ACC112 (cell line): ENCODE results near the gene PARP12.

Source experiments
- H2AFZ ChIP-seq: fragments of 200-600 bp; sonication (generic); one replicate; pipeline ENCODE4 v1.6.0; 2017; ENCODE audit warnings: antibody characterized with exemption, low read length; ENCODE audit not compliant: unreplicated experiment
- H3K27ac ChIP-seq: fragments of 200-600 bp; sonication (generic); 2 replicates; pipeline ENCODE4 v1.5.1; 2014; ENCODE audit warnings: low read depth, mild to moderate bottlenecking, antibody characterized with exemption, low read length, moderate library complexity
- H3K27me3 ChIP-seq: fragments of 200-600 bp; sonication (generic); 2 replicates; pipeline ENCODE4 v1.6.1; 2014; ENCODE audit warnings: mild to moderate bottlenecking, antibody characterized with exemption, low read length, moderate library complexity, mixed read lengths; ENCODE audit not compliant: insufficient read depth
- H3K36me3 ChIP-seq: fragments of 200-600 bp; sonication (generic); 2 replicates; pipeline ENCODE4 v1.6.1; 2016; ENCODE audit warnings: mild to moderate bottlenecking, antibody characterized with exemption, low read length, moderate library complexity, mixed read lengths; ENCODE audit not compliant: insufficient read depth
- H3K4me1 ChIP-seq: fragments of 200-600 bp; sonication (generic); one replicate; pipeline ENCODE4 v1.6.1; 2016; ENCODE audit warnings: low read length, mixed read lengths; ENCODE audit not compliant: insufficient read depth, unreplicated experiment, control insufficient read depth
- H3K4me3 ChIP-seq: fragments of 200-600 bp; sonication (generic); 2 replicates; pipeline ENCODE4 v1.5.1; 2014; ENCODE audit warnings: mild to moderate bottlenecking, low read depth, low read length
- H3K79me2 ChIP-seq: fragments of 200-600 bp; sonication (generic); one replicate; pipeline ENCODE4 v1.6.0; 2016; ENCODE audit warnings: low read length; ENCODE audit not compliant: control insufficient read depth, unreplicated experiment, insufficient read depth

PARP12 gene

GRCh38 chr7:139981511-139981895 lies 81.2 kb downstream of the PARP12 start:
- Histone ChIP-seq H3K27ac (no peak overlapping the region), H3K79me2 (no peaks in the 10 kb centered on the region), H2AFZ (no peak overlapping the region)

GRCh38 chr7:139976838-139977656 lies 85.7 kb downstream of the PARP12 start:
- no peaks in the 10 kb centered on the region for H3K79me2 ChIP-seq
- no peaks in the 10 kb centered on the region for H3K27me3 ChIP-seq
- H2AFZ ChIP-seq: no peak overlapping the region
- H3K27ac ChIP-seq: no peak overlapping the region
- H3K36me3 ChIP-seq: no peaks in the 10 kb centered on the region
- no peaks in the 10 kb centered on the region for H3K4me1 ChIP-seq
- H3K4me3 ChIP-seq: no peak overlapping the region

More at GRCh38 chr7:139981511-139981895, 81.2 kb downstream of the PARP12 start:
- Histone ChIP-seq H3K27me3 (no peaks in the 10 kb centered on the region), H3K4me1 (no peaks in the 10 kb centered on the region), H3K36me3 (no peaks in the 10 kb centered on the region), H3K4me3 (no peak overlapping the region)

GRCh38 chr7:139976055-139976837 lies 86.5 kb downstream of the PARP12 start:
- Histone ChIP-seq H3K79me2 (no peaks in the 10 kb centered on the region), H3K4me1 (no peaks in the 10 kb centered on the region), H3K27me3 (no peaks in the 10 kb centered on the region), H3K4me3 (no peak overlapping the region), H2AFZ (no peak overlapping the region), H3K27ac (no peak overlapping the region), H3K36me3 (no peaks in the 10 kb centered on the region)

- no peaks in the 10 kb centered on the region for H3K4me1 ChIP-seq
- no peaks in the 10 kb centered on the region for H3K27me3 ChIP-seq
- H3K79me2 ChIP-seq: no peaks in the 10 kb centered on the region
- no peak overlapping the region for H3K4me3 ChIP-seq
- H3K36me3 ChIP-seq: no peaks in the 10 kb centered on the region
- H3K27ac ChIP-seq: no peak overlapping the region
- H2AFZ ChIP-seq: no peak overlapping the region
Observed at GRCh38 chr7:139974179-139974811, 88.5 kb downstream of the PARP12 start.
